NCI-H748 (cell line): ENCODE results near the gene SGF29.
"Not testable (repeated sequence)": the region's sequence is repeated elsewhere in the genome, so short reads cannot be mapped to it uniquely, and the experiment has no call there.

ENCODE experiments used
- DNase-seq: peaks from one replicate; lab custom pipeline; 2025; ENCODE audit not compliant: unreplicated experiment; lab: John Stamatoyannopoulos, UW

SGF29 gene

DNA sequence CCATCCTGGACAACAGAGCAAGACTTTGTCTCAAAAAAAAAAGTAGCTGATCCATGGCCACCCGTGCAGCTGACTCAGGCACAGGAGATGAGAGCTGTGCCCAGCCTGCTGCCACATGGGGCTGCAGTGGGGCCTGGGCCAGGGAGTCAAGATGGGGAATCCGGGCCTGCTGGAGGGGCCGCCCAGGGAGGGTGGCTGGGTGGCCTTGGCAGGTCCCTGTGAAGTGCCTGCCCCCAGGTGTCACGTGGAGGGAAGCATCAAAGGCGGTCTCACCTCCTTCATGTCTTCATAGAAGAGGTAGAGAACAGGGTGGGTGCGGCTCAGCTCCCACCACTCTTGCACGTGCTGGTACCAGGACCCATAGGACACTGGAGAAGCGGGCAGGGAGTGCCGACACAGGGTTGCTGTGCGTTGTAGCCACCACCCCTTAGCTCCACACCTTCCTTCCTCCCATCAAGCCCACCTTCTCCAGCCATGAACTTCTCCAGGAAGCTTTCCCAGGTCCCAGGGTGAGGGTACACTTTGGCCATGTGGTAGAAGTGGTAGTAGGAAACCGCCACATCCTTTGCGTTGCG lies 39.3 kb downstream of the SGF29 start:
- no peak for DNase-seq

DNA sequence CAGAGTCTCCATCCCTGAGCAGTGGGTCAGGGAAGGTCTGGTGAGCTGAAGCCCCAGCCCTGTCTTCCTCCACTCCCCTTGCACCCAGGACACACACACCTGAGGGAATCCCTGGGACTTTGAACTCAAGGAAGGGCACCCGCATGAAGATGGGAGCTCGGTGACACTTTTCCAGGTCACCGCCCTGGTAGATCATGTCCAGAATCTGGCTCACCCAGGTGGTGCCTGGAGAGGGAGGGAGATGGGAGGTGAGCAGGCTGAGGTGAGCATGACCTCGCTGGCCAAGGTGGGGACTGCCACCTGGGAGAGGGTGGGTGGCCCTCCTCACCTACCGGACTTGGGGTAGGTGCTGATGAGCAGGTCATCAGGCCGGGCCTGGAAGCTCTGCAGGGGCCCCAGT lies 41.7 kb downstream of the SGF29 start:
- not testable (repeated sequence) for DNase-seq

DNA sequence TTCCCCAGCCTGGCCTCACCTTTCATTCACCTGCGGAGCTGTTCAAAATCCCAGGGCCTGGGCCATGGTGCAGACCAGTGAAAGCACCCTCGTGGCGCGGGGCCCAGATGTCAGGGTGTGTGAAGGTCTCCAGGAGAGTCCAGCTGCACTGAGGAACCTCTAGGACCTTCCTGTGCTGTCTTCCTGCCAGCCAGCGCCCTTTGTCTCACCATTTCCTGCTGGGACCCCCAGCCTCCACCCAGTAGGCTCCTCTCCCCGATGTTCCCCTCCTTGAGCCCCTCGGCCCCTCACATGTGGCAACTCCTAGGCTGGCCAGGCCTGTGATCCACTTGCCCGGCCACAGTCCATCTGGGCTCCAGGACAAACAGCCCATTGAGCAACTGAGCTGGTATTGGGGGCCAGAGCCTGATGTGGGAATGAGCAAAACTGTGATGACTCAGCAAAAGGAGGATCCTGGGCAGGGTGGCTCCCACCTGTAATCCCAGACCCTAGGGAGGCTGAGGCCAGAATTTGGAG lies 42.5 kb downstream of the SGF29 start:
- no peak for DNase-seq

DNA sequence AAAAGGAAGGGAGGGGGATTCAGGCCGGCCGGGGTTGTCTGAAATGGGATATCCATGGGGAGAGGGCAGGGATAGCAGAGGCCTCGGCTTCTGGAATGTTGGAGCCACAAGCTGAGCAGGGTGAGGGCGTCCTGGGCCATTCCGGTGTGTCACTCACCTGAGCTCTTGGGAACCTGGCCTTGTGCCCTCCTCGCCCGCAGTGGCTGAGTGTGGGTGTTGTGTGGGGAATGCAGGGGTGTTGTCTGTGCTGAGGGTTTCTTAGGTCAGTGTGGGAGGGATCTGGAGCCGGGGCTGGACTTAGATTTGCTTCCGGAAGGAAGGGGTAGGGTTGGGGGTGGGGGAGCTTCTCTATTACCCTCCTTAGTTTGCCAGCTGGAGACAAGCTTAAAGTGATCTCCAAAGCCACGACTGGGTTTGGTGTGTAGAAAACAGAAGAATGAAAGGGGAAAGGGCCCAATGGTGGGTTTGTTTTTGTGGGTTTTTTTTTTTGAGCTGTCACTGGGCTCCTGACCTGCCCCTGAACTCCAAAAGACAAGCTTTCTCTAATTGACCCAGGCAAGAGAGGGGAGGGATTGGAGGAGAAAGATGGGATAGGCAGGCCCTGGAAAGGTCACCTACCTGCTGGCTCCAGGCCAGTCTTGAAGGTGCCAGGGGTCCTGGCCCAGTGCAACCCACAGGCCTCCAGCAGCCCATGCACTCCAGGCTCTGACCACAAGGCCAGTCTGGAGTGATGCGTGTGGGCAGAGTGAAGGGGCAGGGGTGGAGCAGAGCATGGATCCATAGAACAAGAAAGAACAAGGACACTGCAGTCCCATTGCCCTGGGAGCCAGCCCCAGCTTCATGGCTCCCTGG lies 43.3 kb downstream of the SGF29 start, which contains the start of gene SULT1A2:
TSS of gene SULT1A2 (minus strand) at position 211 of the 852 bp plus-strand sequence. CDS start 1,120 bp downstream, outside the sequence.
- DNase-seq = no peak

DNA sequence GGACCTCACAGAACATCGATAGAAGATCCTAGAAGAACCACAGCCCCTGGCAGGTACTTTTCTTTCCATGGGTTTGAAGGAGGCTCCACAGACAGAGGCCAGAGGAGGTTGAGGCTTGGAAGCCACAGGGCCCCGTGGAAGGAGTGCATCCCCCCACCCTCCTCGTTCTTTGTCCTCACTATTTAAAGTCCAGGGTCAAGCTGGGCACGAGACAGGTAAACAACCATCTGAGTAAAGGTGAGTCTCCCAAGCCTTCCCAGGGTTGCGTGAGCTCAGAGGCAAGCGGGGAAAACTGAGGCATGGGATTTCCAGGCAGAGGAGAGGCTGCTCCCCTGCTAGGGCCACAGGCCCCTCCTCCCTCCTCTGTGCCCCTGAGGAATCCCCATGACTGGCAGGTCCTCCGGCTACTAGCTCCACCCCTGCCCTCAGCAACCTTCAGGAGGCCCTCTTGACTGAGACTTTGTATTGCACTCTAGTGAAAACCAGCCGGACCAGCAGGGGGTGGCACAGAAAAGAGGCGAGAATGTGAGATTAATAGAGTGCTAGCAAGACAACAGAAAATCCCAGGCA lies 44.1 kb downstream of the SGF29 start:
- no peak for DNase-seq

GRCh38 chr16:28599377-28600285 lies 45.9 kb downstream of the SGF29 start:
- not testable (repeated sequence) for DNase-seq

DNA sequence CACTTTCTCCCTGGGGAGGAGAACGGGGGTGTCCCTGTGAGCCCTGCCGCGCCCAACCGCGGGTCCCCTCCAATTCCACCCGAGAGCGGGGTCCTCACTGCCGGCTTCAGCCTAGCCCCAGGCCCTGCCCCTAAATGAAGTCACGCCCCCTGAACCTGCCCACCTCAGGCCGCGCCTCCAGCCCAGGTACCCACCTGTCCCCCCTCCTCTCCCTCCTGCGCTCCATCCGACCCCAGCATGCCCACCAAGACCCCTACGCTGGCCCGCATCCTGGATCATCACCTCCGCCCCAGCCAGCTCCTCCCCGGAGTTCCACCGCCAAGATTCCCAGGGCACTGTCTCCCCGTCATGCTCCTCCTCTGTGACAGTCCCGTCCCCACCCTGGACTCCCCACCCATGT lies 47.2 kb downstream of the SGF29 start:
- DNase-seq = not testable (repeated sequence)

- DNase-seq = not testable (repeated sequence)
Observed at GRCh38 chr16:28601589-28601988, 47.9 kb downstream of the SGF29 start.

DNA sequence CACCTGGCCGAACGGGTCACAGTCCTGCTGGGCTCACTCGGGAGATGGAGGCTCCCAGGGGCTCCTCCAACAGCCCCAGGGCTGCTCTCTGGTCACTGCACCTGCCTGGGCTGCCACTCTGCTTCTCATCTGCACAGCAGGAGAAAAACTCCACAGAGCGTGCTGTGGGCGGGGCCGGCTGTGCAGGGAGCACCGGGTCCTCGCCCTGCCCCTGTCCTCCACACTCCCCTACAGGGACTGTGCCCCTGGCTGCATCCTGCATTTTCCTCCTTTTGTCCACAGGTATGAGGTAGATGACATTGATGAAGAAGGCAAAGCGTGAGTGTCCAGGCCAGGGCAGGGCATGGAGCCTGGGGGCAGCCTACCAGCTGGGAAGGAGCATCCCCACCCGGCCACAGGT lies 48.3 kb downstream of the SGF29 start:
- DNase-seq = not testable (repeated sequence)

- DNase-seq = no peak
Observed at GRCh38 chr16:28602529-28602928, 48.8 kb downstream of the SGF29 start.

DNA sequence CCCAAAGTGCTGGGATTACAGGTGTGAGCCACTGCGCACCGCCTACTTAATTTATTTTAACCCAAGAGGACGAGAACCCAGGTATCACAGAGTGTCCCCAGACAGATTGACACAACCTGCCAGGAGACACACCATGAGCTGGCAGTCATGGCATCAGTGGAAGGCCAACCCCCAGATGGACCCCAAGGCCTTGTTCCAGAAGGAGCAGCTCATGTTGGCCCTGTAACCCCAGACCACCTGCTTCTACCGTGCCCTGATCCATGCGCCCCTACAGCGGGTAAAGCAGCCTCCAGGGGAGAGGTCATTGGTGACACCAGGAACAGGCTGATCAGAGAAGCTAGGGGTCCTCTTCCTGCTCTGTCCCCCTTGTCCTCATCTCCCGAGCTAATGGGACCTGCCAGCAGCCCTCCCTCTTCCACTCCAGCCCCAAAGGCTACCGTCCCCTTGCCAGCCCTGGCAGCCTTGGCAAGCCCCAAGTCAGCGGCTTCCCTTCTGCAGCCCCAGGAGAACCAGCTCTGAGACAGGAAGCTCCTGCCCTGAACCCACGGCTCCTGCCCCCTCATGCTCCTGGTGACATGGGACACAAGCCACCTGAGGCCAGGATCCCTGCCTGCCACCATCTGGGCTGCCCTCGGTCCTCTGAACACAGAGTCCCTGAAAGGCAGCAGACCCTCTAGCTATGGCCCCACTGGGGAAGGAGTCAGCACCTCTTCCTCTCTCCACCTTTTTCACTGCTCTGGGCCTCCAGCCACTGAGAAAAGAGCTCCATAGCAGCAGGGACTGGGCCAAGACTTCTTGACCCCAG lies 49.9 kb downstream of the SGF29 start:
- DNase-seq = no peak

DNA sequence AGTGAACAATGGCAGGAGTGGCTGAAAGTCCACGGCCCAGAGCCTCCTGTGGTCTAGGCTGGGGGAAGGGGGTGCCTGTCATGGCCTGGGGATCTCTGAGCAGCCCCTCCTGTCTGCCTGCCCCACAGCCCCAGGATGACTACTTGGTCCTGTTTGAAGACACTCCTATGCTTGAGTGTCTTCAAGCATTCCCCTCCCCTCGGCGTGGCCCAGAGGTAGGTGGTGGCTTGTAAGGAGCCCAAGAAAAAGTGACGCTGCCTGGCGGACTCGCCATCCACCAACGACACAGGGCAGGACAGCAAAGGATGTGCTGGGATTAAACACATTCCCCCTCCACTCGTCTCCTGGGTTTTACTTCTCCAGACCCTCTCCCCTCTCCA lies 50.5 kb downstream of the SGF29 start:
- no peak for DNase-seq

DNA sequence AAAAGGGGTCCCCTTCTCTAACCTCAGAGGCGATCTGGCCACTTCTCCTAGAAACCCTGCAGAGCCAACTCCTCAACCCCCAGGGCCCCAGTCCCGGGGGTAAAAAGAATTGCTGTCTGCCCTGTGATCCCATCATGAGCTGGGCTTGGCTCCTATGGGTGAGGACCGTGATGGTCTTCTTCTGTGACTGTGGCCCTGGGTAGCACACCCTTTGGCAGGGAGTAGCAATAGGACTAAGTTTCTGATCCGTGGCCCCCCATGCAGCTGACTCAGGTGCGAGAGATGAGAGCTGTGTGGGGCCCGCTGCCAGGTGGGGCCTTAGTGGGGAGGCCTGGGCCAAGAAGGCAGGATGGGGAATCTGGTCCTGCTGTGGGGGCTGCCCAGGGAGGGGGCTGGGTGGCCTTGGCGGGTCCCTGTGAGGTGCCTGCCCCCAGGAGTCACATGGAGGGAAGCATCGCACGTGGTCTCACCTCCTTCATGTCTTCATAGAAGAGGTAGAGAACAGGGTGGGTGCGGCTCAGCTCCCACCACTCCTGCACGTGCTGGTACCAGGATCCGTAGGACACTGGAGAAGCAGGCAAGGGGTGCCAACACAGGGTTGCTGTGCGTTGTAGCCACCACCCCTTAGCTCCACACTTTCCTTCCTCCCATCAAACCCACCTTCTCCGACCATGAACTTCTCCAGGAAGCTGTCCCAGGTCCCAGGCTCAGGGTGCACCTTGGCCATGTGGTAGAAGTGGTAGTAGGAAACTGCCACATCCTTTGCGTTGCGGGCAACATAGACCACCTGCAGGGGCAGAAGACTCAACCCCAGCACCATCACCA lies 52.8 kb downstream of the SGF29 start:
- no peak for DNase-seq

DNA sequence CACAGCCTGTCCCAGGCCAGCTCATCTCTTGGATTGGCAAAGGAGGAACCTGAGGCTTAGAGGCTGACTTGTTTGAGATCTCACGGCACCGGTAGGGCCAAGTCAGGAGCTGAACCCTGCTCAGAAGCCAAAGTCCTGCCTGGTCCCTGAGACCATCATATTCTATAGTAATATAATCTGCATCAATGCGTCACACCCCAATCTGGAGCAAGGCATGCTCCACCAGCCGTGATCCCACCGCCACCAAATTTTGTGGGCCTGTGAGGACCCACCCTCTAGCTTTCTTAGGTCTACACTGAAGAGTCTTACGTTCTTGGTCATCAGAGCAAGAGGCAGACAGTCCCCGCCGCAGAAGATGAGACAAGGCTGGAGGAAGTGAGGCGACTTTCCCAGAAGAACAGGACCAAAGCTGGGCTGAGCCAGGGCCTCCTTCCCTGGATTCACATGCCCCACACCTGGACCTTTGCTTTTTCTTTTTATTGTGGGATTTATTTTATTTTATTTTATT lies 53.5 kb downstream of the SGF29 start:
- no peak for DNase-seq

- DNase-seq = not testable (repeated sequence)
Observed at GRCh38 chr16:28607681-28608495, 54.2 kb downstream of the SGF29 start.

DNA sequence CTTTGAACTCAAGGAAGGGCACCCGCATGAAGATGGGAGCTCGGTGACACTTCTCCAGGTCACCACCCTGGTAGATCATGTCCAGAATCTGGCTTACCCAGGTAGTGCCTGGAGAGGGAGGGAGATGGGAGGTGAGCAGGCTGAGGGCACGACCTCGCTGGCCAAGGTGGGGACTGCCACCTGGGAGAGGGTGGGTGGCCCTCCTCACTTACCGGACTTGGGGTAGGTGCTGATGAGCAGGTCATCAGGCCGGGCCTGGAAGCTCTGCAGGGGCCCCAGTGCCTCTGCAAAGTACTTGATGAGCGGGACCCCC lies 54.7 kb downstream of the SGF29 start:
- not testable (repeated sequence) for DNase-seq

- not testable (repeated sequence) for DNase-seq
Observed at GRCh38 chr16:28608867-28609596, 55.3 kb downstream of the SGF29 start.
